GM12872 (cell line): ENCODE measurements around the gene ARHGAP19.

Experiments
- TF ChIP-seq, protein P1 (sequence below): IDR thresholded peaks from 3 replicates; pipeline ENCODE4 v1.5.1; 2011; ENCODE audit warnings: low read depth, mild to moderate bottlenecking, low read length, moderate library complexity; ENCODE audit not compliant: insufficient read depth

Gene ARHGAP19

DNA sequence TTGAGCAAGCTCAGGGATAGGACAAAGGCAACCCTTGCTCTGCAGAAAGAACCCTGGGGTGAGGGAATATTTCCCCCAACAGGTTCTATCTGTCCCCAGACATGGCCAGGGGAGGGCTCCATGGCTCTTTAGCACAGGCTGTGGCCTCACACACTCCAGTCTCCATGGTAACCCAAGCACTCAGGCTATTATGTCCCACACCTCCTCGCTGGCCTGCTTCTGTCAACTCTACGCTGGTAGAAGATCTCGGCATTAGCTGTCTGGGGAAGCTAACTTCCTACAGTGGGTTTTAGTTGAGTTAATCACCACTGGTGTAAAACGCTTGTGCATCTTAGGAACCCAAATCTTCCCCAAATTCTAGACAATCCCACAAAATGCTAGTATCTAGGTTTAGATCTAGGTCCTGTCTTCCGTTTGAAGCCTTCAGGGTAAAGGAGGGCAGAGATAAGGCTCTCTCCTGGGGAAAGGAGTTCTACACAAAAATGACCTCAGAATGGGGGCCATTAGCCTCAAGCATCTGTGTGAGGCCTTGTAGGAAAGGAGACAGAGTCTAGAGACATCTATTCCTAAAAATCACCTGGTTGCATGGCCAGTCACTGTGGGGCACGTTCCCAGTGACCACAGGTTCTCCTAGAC, 70.0 kb downstream of the ARHGAP19 start:
- TF ChIP-seq, protein P1, sequence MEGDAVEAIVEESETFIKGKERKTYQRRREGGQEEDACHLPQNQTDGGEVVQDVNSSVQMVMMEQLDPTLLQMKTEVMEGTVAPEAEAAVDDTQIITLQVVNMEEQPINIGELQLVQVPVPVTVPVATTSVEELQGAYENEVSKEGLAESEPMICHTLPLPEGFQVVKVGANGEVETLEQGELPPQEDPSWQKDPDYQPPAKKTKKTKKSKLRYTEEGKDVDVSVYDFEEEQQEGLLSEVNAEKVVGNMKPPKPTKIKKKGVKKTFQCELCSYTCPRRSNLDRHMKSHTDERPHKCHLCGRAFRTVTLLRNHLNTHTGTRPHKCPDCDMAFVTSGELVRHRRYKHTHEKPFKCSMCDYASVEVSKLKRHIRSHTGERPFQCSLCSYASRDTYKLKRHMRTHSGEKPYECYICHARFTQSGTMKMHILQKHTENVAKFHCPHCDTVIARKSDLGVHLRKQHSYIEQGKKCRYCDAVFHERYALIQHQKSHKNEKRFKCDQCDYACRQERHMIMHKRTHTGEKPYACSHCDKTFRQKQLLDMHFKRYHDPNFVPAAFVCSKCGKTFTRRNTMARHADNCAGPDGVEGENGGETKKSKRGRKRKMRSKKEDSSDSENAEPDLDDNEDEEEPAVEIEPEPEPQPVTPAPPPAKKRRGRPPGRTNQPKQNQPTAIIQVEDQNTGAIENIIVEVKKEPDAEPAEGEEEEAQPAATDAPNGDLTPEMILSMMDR, result no peak

DNA sequence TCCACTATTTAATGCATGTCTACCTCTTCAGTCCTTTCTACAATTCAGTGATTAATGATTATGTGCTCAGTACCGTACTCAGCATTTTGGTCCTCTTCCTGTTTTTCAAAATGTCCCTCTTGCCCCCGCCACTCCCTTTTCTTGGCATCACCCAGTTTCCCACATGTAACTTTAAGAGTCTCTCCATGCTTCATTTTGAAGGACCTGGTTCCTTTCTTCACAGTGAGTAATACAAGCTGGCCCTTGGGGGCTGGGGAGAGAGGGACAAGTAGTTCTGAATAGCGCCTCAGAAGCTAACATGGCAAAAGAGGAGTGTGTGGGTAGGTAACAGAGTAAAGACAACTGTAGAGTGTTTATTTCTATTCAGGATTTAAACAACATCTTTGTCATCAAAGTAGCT, 72.1 kb downstream of the ARHGAP19 start:
- TF ChIP-seq, protein P1, result no peak

DNA sequence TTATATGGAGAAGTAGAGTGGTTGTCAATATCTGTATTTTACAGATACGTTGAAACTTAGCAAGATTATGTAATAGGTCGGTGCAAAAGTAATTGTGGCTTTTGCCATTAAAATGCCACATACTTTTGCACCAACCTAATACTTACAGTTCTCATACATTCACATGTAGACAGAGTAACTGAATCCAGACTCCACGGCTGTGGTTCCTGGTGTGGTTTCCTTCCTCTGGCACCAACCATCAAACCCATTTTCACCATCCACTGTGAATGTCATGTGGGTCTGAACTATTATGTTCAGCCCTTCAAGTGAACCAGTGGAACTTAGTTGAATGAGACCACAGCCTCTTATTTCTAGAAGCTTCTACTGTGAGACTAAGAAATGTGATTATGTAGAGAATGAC, 75.1 kb downstream of the ARHGAP19 start:
- TF ChIP-seq, protein P1, result no peak

DNA sequence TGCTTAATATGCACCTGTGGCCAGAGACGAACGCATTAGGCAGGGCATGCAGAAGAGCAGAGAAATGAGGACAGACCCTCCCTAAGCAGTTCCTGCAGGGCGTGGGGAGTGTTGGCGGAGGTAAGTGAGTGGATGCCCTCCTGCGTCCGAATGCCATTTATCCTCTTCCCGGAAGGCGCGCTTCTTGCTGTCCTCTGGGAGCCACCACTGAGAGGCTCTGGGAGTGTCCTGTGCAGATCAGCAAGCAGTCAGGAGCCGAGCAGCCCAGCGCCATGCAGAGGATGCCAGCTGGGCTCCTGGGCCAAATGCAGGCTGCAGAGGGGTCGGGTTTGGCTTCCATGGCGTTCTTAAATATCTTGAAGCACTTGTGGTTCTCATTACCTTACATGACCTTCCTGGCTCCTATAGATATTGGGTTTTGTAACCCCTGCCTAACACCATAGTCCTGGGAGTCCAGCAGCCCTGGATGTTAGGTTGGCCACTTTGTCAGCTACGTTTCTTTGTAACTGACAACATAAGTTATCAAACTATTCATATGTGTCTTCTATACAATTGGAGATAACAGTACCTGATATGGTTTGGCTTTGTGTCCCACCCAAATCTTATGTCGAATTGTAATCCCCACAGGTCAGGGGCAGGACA, 76.7 kb downstream of the ARHGAP19 start:
- TF ChIP-seq, protein P1, result no peak

DNA sequence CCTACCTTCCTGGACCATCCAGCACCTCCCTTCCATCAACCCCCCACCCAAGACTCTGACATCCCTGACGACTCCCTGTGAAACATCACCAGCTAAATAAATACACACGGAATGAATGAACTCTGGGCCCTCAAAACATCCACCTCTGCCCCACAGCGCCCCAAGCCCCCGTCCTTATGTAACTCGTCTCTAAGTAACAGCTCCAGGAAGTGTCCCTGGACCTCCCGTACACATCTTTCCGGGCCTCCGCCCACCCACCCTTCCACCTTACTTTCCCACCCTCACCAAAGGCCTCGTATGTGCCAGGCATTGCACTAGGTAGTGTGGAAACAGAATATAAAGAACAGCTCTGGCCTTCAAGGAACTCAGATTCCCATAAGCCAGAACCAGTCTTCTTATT, 79.0 kb downstream of the ARHGAP19 start:
- TF ChIP-seq, protein P1, result no peak

DNA sequence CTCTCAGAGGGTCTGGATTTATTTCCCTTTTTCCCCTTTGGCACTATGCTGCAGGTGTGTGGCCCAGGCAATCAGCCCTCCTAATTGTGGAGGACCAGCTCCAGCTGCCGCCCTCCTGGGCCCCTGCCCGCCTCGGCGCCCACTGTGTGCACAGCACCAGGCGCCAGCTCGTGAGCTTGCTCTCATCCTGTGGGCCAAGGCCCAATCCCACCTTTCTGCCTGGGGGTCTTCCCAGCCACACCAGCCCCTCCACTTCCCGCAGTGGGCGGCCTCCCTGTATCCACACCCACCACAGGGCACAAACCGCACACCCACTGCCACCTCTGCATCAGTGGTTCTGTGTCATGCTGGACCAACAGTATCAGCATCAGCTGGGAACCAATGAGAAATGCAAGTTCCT, 81.2 kb downstream of the ARHGAP19 start:
- TF ChIP-seq, protein P1, result no peak

DNA sequence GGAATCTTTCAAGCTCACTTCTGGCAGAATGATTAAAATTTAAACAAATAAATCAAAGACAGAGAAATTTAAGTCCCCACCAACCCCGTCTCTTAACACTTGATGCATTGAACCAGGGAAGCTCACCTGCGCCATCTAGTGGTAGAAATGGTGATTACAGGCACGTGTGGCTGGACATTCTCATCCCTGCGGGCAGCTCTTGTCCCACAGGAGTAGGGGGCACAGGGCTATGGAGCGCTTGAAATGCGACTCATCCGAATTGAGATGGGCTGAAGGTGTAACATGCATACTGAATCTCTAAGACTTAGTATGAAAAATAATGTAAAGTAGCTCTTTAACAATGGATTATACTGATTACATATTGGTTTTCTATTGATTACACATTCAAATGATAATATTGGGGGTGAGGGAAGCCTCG, 81.9 kb downstream of the ARHGAP19 start:
- TF ChIP-seq, protein P1, result peak; percentile 95
